PC-9 (cell line): ENCODE measurements around the gene RPTOR. TPM values are rescaled to one million over a fixed set of nuclear protein-coding genes. Genes with fewer than 3 reads are reported as not detected.

ENCODE experiments used
- BruUV-seq: library from RNA; stranded (reverse); fragments of 400-500 nt; replicated peaks from 2 replicates; lab custom pipeline; 2021; lab: Mats Ljungman, UMichigan
- CTCF ChIA-PET: fragments of 300-600 bp; sonication (Branson Sonifier 250); formaldehyde crosslinking; loops from one replicate; lab custom pipeline; 2022; ENCODE audit warnings: antibody characterized with exemption; lab: Charles Lee
- POLR2A ChIA-PET: fragments of 300-600 bp; sonication (Branson Sonifier 250); formaldehyde crosslinking; loops from one replicate; lab custom pipeline; 2022; ENCODE audit warnings: antibody characterized with exemption; ENCODE audit not compliant: unreplicated experiment; lab: Charles Lee
- DNase-seq, 2 experiments: peaks; one replicate each; pipeline versions ENCODE4 v3.0.0 to v3.0.0-alpha.2; 2015 to 2022; ENCODE audit warnings: mixed read lengths in 1 of 2
- H2AFZ ChIP-seq: fragments of 200-600 bp; sonication (generic); 2 replicates; pipeline ENCODE4 v1.8.1; 2017; ENCODE audit warnings: antibody characterized with exemption
- H3F3A ChIP-seq: fragments of 200-600 bp; sonication (generic); 2 replicates; pipeline ENCODE4 v1.8.1; 2017; ENCODE audit warnings: antibody characterized with exemption, mild to moderate bottlenecking, low read depth; ENCODE audit not compliant: insufficient read depth
- H3K27ac ChIP-seq: fragments of 200-600 bp; sonication (generic); 2 replicates; pipeline ENCODE4 v1.6.1; 2016; ENCODE audit warnings: mixed run types
- H3K27me3 ChIP-seq: fragments of 200-600 bp; sonication (generic); 2 replicates; pipeline ENCODE4 v1.6.1; 2016; ENCODE audit warnings: low read depth, mixed run types; ENCODE audit not compliant: insufficient read depth
- H3K36me3 ChIP-seq: fragments of 200-600 bp; sonication (generic); 2 replicates; pipeline ENCODE4 v1.6.1; 2016; ENCODE audit warnings: low read depth, mixed run types
- H3K4me1 ChIP-seq: fragments of 200-600 bp; sonication (generic); replicated peaks from 2 replicates; pipeline ENCODE4 v1.6.1; 2016; ENCODE audit warnings: mixed run types; ENCODE audit not compliant: insufficient read depth
- H3K4me2 ChIP-seq: fragments of 200-600 bp; sonication (generic); 2 replicates; pipeline ENCODE4 v1.6.1; 2017; ENCODE audit warnings: mixed run types
- H3K4me3 ChIP-seq: fragments of 200-600 bp; sonication (generic); 2 replicates; pipeline ENCODE4 v1.6.1; 2016; ENCODE audit warnings: mixed run types
- H3K79me2 ChIP-seq: fragments of 200-600 bp; sonication (generic); 2 replicates; pipeline ENCODE4 v1.6.1; 2017; ENCODE audit warnings: low read depth, mixed run types
- H3K9me2 ChIP-seq: fragments of 200-600 bp; sonication (generic); 2 replicates; pipeline ENCODE4 v1.8.1; 2017; ENCODE audit warnings: mild to moderate bottlenecking; ENCODE audit not compliant: insufficient read depth
- H3K9me3 ChIP-seq: fragments of 200-600 bp; sonication (generic); 2 replicates; pipeline ENCODE4 v1.8.1; 2016; ENCODE audit warnings: low read depth; ENCODE audit not compliant: insufficient read depth
- H4K20me1 ChIP-seq: fragments of 200-600 bp; sonication (generic); 2 replicates; pipeline ENCODE4 v1.8.1; 2017; ENCODE audit not compliant: insufficient read depth
- CTCF ChIP-seq: fragments of 200-600 bp; sonication (generic); conservative IDR thresholded peaks from 2 replicates; pipeline ENCODE4 v1.6.1; 2017; ENCODE audit warnings: mixed run types, antibody characterized with exemption, mild to moderate bottlenecking, moderate library complexity
- EZH2 ChIP-seq: fragments of 200-600 bp; sonication (generic); IDR thresholded peaks from 2 replicates; pipeline ENCODE4 v1.8.0; 2017; ENCODE audit warnings: antibody characterized with exemption, low read depth
- intact Hi-C: fragments of 100-400 bp; cut with micrococcal nuclease; formaldehyde crosslinking; loops from one replicate; pipeline ENCODE4 v1.10.0; 2022; ENCODE audit not compliant: unreplicated experiment
- total RNA-seq: library from RNA; stranded (reverse); gene quantifications from 2 replicates; pipeline ENCODE4 v1.2.3, GENCODE V29; 2021

Gene RPTOR
- total RNA-seq, 1 experiment from 2014 or later, result 50.8 TPM

- intact Hi-C loops, result no loop called here
- POLR2A ChIA-PET, result no interaction called here
- no peaks in the 10 kb centered on the region for H3K9me3 ChIP-seq
- no peak overlapping the region for H2AFZ ChIP-seq
- no peak for DNase-seq
- no peak overlapping the region for H3K27ac ChIP-seq
- H3K4me3 ChIP-seq, result no peak overlapping the region
- TF ChIP-seq EZH2 (no peak), CTCF (no peak)
- H3K4me2 ChIP-seq, result no peak overlapping the region
- CTCF ChIA-PET, result no interaction called here
- H3F3A ChIP-seq, result no peaks in the 10 kb centered on the region; the same call in 1 of the 2 replicates
- no peaks in the 10 kb centered on the region; the same call in 1 of the 2 replicates for H3K79me2 ChIP-seq
- BruUV-seq, result no TSS peak
- no peaks in the 10 kb centered on the region for H3K4me1 ChIP-seq
- H3K27me3 ChIP-seq, result no peaks in the 10 kb centered on the region
- no peaks in the 10 kb centered on the region for H3K9me2 ChIP-seq
- no peaks in the 10 kb centered on the region for H4K20me1 ChIP-seq
- no peaks in the 10 kb centered on the region for H3K36me3 ChIP-seq
These were observed 88.6 kb downstream of the RPTOR start for GRCh38 chr17:80633207-80633606.

GRCh38 chr17:80633994-80634566, 89.4 kb downstream of the RPTOR start:
- Histone ChIP-seq H3K4me2 (no peak overlapping the region), H2AFZ (no peak overlapping the region), H3K4me1 (no peaks in the 10 kb centered on the region), H3F3A (no peaks in the 10 kb centered on the region; the same call in 1 of the 2 replicates), H3K9me3 (no peaks in the 10 kb centered on the region), H3K79me2 (no peaks in the 10 kb centered on the region; the same call in 1 of the 2 replicates), H3K4me3 (no peak overlapping the region), H3K9me2 (no peaks in the 10 kb centered on the region), H3K27ac (no peak overlapping the region), H3K27me3 (no peaks in the 10 kb centered on the region), H4K20me1 (no peaks in the 10 kb centered on the region), H3K36me3 (no peaks in the 10 kb centered on the region)
- POLR2A ChIA-PET, result no interaction called here
- no TSS peak for BruUV-seq
- TF ChIP-seq CTCF (no peak), EZH2 (no peak)
- intact Hi-C loops, result no loop called here
- no peak for DNase-seq
- CTCF ChIA-PET, result no interaction called here

- no peak overlapping the region for H3K4me3 ChIP-seq
- H3K4me2 ChIP-seq, result no peak overlapping the region
- no peaks in the 10 kb centered on the region for H3K27me3 ChIP-seq
- no peaks in the 10 kb centered on the region for H3K9me2 ChIP-seq
- no peaks in the 10 kb centered on the region; the same call in 1 of the 2 replicates for H3K79me2 ChIP-seq
- H4K20me1 ChIP-seq, result no peaks in the 10 kb centered on the region
- no peaks in the 10 kb centered on the region; the same call in 1 of the 2 replicates for H3F3A ChIP-seq
- no peak for TF ChIP-seq CTCF
- TF ChIP-seq EZH2, result no peak
- no TSS peak for BruUV-seq
- H3K9me3 ChIP-seq, result no peaks in the 10 kb centered on the region
- ChIA-PET POLR2A (no interaction called here), CTCF (no interaction called here)
- no peak for DNase-seq
- no peaks in the 10 kb centered on the region for H3K4me1 ChIP-seq
- no peak overlapping the region for H2AFZ ChIP-seq
- intact Hi-C loops, result no loop called here
- no peak overlapping the region for H3K27ac ChIP-seq
- H3K36me3 ChIP-seq, result no peaks in the 10 kb centered on the region
These were observed 91.9 kb downstream of the RPTOR start for GRCh38 chr17:80636361-80637018.
